SK-N-MC (cell line): ENCODE data around the gene AKAP13.

Experiments used
- DNase-seq: peaks from one replicate; pipeline ENCODE4 v3.0.0-alpha.2; 2011; ENCODE audit warnings: low read depth, low spot score
- H3K27ac ChIP-seq: fragments of 200-600 bp; sonication (generic); 2 replicates; pipeline ENCODE4 v1.5.1; 2016; ENCODE audit warnings: mixed run types
- H3K36me3 ChIP-seq: fragments of 200-600 bp; sonication (generic); 2 replicates; pipeline ENCODE4 v1.6.1; 2017; ENCODE audit warnings: antibody characterized with exemption, low read length, mixed read lengths; ENCODE audit not compliant: insufficient read depth
- H3K4me3 ChIP-seq: fragments of 200-600 bp; sonication (generic); 2 replicates; pipeline ENCODE4 v1.5.1; 2016
- H3K9ac ChIP-seq: fragments of 200-600 bp; sonication (generic); 2 replicates; pipeline ENCODE4 v1.8.0; 2017; ENCODE audit warnings: mixed run types, mixed read lengths; ENCODE audit not compliant: insufficient read length
- H3K9me3 ChIP-seq: fragments of 200-600 bp; sonication (generic); 2 replicates; pipeline ENCODE4 v1.6.1; 2017; ENCODE audit warnings: low read depth, mild to moderate bottlenecking, antibody characterized with exemption, low read length, moderate library complexity, mixed read lengths
- EZH2 ChIP-seq: fragments of 200-600 bp; sonication (generic); IDR thresholded peaks from one replicate; pipeline ENCODE4 v1.6.1; 2017; ENCODE audit warnings: antibody characterized with exemption
- FOXP2 ChIP-seq: optimal IDR thresholded peaks from 2 replicates; pipeline ENCODE3; 2011; ENCODE audit warnings: mild to moderate bottlenecking, moderate library complexity; ENCODE audit not compliant: insufficient read depth; ENCODE audit errors: extremely low read length, control extremely low read depth
- POLR2AphosphoS5 ChIP-seq: IDR thresholded peaks from 2 replicates; pipeline ENCODE4 v1.6.1; 2012; ENCODE audit warnings: mild to moderate bottlenecking, low read depth, low read length, borderline replicate concordance

AKAP13 gene

DNA sequence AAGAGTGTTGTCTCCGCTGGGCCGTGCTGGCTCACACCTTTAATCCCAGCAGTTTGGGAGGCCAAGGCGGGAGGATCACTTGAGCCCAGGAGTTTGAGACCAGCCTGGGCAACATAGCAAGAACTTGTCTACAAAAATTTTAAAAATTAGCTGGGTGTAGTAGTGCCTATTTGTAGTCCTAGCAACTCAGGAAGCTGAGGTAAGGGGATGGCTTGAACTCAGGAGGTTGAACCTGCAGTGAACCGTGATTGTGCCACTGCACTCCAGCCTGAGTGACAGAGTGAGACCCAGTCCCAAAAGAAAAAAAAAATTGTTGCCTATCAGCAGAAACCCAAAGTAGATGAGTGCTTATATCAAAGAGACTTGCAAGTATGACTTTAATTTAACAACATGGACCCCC is 12.7 kb upstream of the AKAP13 start:
- Histone ChIP-seq H3K36me3 (no peaks in the 10 kb centered on the region), H3K4me3 (no peak overlapping the region), H3K9me3 (no peaks in the 10 kb centered on the region), H3K9ac (no peak overlapping the region), H3K27ac (no peak overlapping the region)
- TF ChIP-seq FOXP2, result no peak
- no peak for TF ChIP-seq EZH2
- no peak for TF ChIP-seq POLR2AphosphoS5
- DNase-seq, result no peak

DNA sequence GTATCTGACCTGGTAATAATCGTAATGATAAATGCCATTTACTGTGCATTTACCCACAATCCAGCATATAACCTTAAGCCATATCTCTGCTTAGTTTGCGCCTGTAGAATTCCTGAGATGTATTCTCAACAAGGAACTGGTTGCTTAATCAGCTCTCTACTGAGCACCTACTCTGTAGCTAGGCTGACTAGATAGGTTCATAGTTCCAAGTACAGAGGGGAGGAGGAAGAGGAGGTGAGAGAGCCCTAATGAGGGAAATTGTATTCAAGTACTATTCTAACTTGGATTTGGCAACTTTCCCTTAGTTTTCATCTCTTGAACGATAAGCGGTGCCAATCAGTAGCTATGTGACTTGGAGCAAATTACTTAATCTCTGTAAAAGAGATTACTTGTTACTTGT is 5.6 kb upstream of the AKAP13 start:
- Histone ChIP-seq H3K27ac (no peak overlapping the region), H3K9me3 (no peaks in the 10 kb centered on the region), H3K9ac (no peak overlapping the region), H3K4me3 (no peak overlapping the region), H3K36me3 (no peaks in the 10 kb centered on the region)
- no peak for DNase-seq
- TF ChIP-seq POLR2AphosphoS5 (no peak), EZH2 (no peak), FOXP2 (no peak)

- Histone ChIP-seq H3K27ac (no peak overlapping the region), H3K9ac (no peak overlapping the region), H3K9me3 (no peaks in the 10 kb centered on the region), H3K36me3 (no peaks in the 10 kb centered on the region), H3K4me3 (no peak overlapping the region)
- DNase-seq, result no peak
- no peak for TF ChIP-seq POLR2AphosphoS5
- TF ChIP-seq FOXP2, result no peak
- no peak for TF ChIP-seq EZH2
These were observed 3.1 kb upstream of the AKAP13 start for GRCh38 chr15:85377269-85377668.

DNA sequence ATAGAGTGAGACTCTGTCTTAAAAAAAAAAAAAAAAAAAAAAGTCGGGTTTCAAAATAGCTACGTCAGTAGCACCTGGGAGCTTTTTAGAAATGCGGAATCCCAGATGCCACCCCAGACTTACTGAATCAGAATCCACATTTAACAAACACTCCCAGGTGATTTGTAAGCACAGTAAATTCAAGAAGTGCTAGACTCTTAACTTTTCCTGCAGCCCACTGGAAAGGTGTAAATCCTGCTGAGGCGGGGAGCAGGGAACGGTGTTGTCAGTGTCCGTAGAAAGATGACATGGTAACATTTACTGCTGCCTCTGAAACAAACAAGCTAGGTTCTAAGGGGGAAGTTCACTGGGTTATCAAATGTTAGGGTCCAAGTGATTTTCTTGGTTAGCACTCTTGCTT is 2.4 kb upstream of the AKAP13 start:
- no peak for TF ChIP-seq POLR2AphosphoS5
- no peak for TF ChIP-seq FOXP2
- no peak for TF ChIP-seq EZH2
- Histone ChIP-seq H3K27ac (no peak overlapping the region), H3K9me3 (no peaks in the 10 kb centered on the region), H3K9ac (no peak overlapping the region), H3K36me3 (no peaks in the 10 kb centered on the region), H3K4me3 (no peak overlapping the region)
- DNase-seq, result no peak

- H3K9ac ChIP-seq, result peak overlapping the region; percentile 40
- no peak for DNase-seq
- H3K36me3 ChIP-seq, result no peaks in the 10 kb centered on the region
- TF ChIP-seq FOXP2 (no peak), POLR2AphosphoS5 (no peak), EZH2 (no peak)
- no peaks in the 10 kb centered on the region for H3K9me3 ChIP-seq
- H3K27ac ChIP-seq, result no peak overlapping the region
- H3K4me3 ChIP-seq, result peak overlapping the region; percentile 88
These were observed 836 bp upstream of the AKAP13 start for GRCh38 chr15:85379403-85380131.

GRCh38 chr15:85380812-85381642 is 624 bp downstream of the AKAP13 start:
- no peak for DNase-seq
- TF ChIP-seq POLR2AphosphoS5 (no peak), EZH2 (no peak), FOXP2 (no peak)
- H3K27ac ChIP-seq, result no peak overlapping the region
- H3K9ac ChIP-seq, result peak overlapping the region; percentile 68
- no peaks in the 10 kb centered on the region for H3K36me3 ChIP-seq
- H3K4me3 ChIP-seq, result peak overlapping the region; percentile 88
- H3K9me3 ChIP-seq, result no peaks in the 10 kb centered on the region

DNA sequence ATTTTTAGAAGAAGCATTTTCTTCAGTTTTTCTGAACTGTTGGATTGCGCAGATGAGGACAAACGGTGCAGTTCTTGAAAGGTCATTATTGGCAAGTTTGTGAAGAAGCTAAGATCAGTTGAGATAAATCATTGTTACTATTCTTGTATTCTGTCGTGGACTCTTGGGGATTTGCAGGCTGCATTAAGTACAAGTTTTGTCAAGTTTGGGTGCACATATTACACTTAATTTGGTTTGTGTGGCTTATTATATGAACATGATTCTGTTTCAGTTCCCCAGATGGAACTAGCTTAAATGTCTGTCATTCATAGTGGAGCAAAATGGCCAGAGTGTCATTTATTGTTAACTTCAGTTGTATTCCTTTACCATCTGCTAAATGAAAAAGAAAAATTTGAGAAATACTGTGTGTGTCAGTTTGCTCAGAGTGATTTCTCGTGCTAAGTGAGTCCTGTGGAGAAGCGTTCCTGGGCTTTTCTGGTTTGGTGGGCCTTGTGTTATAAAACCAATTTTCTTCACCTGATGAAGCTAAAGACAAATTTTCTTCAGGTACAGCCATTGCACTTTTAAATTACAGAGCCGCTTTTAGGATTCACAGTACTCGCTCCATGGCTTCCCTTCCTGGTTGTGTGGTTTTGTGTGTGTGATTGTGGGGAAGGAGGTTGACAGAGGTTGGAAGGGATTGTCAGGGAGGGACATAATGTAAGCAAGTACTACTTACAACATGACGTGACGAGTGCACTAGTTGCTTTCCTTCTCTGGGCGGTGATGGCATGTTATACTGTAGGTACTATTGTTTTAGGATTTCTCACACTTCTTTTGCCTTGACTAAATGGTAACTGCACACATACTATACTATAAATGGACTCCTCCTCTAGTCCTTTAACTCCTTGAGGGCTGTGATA is 1.7 kb downstream of the AKAP13 start:
- DNase-seq, result no peak
- peak overlapping the region; percentile 68 for H3K9ac ChIP-seq
- H3K9me3 ChIP-seq, result no peaks in the 10 kb centered on the region
- H3K36me3 ChIP-seq, result peaks cover 4% of the 10 kb centered on the region; the same call in 1 of the 2 replicates
- H3K27ac ChIP-seq, result no peak overlapping the region
- H3K4me3 ChIP-seq, result peak overlapping the region; percentile 88
- no peak for TF ChIP-seq EZH2

DNA sequence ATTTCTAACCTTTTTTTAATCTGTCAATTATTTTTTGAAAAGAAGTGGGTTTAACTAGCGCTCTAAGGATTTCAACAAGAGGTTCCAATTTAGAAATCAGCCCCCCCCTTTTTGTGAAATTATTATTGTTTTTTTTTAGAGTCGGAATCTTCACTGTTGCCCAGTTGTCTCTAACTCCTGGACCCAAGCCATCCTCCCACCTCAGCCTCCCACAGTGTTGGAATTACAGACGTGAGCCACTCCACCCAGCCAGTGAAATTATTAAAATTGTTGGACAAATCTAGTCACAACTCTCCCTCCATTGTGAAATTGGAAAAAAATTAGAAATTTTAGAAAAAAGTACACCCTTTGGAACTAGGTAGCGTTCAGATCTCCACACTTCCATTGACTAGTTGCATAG is 2.5 kb downstream of the AKAP13 start:
- Histone ChIP-seq H3K27ac (no peak overlapping the region), H3K36me3 (peaks cover 4% of the 10 kb centered on the region; the same call in 1 of the 2 replicates), H3K9ac (no peak overlapping the region), H3K4me3 (no peak overlapping the region), H3K9me3 (no peaks in the 10 kb centered on the region)
- no peak for DNase-seq
- TF ChIP-seq POLR2AphosphoS5 (no peak), EZH2 (no peak), FOXP2 (no peak)
